DMS53 treated with DMSO at 0.1 percent for 48 hours (cell line): ENCODE measurements around the gene IDH3B.
"Not testable (repeated sequence)": the region's sequence is repeated elsewhere in the genome, so short reads cannot be mapped to it uniquely, and the experiment has no call there.

Source experiments
- DNase-seq: peaks from one replicate; lab custom pipeline; 2025; ENCODE audit not compliant: unreplicated experiment; lab: John Stamatoyannopoulos, UW

The IDH3B gene

GRCh38 chr20:2695206-2695983, 31.4 kb upstream of the IDH3B start:
- no peak for DNase-seq

DNA sequence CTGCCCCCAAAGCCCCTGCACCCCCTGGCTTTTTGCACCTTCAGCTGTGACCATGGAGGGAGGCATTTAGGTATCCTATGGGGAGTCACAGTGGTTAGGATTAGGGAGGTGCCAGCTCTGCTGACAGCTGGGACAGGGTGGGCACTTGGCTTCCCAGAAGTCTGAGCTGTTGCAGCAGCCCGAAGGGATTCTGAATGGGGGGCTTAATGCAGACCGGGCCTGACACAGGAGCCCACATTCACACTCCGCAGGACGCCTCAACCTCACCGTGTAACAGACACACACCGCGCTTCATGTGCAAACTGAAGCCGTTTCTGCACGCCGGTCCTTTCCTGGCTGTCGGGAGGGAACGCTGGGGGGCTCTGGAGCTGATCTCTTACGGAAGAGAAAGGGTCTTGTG, 30.5 kb upstream of the IDH3B start:
- no peak for DNase-seq

- no peak for DNase-seq
These were observed 30.0 kb upstream of the IDH3B start for GRCh38 chr20:2694008-2694471.

GRCh38 chr20:2693286-2694007, 29.4 kb upstream of the IDH3B start:
- no peak for DNase-seq

DNA sequence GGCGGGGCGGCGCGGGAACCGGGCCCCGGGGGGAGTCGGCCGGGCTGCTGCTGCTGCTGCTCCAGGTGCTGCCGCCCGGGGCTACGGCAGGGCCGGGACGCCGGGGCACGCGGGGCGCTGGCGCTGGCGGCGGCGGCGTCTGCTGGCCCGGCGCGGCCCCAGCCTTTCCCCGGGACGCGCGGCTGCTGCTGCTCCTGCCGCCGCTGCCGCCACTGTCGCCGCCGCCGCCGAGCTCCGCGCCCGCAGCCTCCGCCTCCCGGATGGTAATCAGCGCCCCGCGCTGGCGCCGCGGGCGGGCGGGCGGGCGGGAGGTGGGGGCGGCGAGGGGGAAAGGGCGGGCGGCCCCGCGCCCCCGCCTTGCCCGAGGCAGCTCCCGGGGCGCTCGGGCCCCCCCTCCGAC, 28.9 kb upstream of the IDH3B start:
- DNase-seq, result no peak

DNA sequence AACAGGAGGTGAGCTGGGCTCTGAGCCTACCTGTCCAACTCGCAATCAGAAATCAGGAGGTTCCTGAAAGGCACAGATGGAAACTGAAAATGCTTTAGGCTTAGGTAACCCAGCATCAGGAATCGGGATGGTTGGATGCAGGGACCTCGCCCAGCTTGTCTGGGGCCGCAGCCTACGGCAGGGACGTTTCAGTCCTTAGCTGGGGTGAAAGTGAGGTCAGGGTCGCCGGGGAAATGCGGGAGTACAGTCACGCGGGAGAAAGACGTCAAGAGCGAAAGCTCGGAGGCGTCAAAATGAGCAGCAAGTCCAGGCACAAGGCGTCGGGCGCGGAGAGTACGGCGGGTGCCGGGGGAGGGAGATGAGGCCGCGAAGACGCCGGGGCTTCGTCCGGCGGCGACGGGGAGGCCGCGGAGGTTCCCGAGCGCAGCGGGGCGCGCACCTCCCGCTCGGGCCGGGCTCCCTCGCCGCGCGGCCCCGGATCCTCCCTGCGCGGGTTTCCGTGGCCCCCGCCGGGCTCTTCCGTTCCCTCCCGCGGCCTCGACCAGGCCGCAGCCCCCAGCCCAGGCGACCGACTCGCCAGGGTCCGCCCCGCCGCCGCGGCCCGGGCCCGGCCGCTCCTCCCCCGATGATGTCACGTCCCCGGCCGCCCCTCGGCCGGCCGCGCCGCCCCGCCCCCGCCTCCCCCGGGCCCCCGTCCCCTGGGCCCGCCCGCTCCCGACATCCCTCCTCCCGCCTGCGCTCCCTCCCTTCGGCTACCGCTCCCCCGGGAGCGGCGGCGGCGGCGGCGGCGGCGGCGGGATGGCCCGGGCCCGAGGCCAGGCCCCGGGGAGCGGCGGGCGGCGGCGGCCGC, 28.2 kb upstream of the IDH3B start, which contains the start of gene EBF4:
Gene EBF4, plus strand, starts transcription at position 745 of the 850 bp plus-strand sequence. CDS start 866 bp downstream, outside the sequence.
- DNase-seq, result peak; percentile 25

DNA sequence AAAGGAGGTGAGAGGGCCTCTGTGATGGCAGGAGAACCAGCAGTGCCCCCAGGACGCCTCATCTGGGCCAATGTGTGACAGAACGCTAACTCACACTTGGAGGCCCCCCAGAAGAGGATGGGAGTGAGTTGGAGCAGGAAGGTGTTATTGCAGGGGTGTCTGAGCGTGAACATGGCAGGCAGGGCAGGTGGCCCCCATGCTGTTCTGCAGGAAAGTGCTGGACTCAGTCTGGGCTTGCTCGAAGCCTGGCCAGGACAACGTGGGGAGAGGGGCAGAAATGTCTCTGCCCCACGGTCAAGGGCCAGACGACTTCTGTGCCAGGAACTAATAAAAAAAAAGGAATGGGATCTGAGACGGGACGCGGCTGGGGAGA, 27.6 kb upstream of the IDH3B start:
- DNase-seq, result no peak

GRCh38 chr20:2691127-2691526, 27.1 kb upstream of the IDH3B start:
- DNase-seq, result no peak

DNA sequence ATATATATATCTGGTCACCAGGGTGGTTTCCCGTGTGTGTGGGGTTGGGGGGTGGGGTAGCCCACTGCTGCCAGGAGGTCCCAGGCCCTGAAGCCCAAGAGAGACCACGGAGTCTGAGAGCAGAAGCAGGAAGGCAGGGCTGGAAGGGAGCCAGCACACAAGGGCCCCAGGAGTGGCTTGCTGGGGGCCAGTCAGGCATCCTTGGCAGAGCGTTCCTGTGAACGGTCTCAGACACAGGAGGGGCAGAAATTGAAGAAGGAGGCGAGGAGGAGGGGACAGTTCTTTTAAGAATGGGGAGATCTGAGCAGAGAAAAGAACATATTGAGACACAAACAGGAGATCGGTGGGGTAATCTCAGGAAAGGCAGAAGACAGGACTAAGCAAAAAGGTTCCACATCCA, 26.7 kb upstream of the IDH3B start:
- no peak for DNase-seq

- no peak for DNase-seq
These were observed 26.2 kb upstream of the IDH3B start for GRCh38 chr20:2690213-2690612.

DNA sequence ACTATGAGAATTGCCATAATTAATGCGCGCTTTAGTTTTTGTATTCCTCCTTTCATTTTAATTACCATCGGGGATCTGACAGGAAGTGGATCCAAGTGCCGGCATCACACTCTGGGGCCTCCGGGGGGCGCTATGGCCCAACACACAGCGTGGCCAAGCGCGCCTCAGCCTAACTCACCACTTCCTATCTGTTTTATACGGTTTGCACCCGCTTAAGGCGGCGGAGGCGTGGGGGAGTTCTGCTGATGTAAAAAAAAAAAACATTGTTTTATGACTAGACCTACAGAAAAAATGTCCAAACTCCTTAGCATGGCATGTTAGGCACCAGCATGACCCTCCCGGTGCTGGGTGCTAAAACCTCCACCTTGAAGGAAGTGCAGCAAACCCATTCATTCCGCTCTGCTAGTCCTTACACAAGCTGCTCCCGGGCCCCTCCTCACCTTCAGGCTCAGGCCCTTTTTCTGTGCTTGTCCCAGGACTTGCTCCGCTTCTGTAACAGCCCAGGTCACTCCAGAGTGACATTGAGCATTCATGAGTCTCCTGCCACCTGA, 24.1 kb upstream of the IDH3B start:
- DNase-seq, result peak; percentile 65

DNA sequence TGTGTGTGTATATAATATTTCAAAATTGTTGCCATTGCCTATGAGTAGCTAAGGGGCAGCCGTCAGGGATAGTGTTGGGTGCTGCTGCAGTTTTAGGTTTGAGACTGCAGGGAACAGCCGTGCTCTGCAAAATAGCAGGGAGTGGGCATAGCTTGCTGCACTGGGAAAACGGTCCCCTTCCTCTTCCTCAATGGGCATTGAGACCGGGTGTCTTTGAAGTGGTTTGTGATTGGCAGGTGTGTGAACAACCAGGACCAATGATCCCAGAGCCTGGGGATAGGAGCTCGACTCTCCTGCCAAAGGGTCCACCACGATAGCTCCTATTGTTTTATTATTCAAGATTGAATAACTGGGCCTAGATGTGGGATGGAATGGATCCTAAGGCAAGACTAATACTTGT, 23.5 kb upstream of the IDH3B start:
- no peak for DNase-seq

DNA sequence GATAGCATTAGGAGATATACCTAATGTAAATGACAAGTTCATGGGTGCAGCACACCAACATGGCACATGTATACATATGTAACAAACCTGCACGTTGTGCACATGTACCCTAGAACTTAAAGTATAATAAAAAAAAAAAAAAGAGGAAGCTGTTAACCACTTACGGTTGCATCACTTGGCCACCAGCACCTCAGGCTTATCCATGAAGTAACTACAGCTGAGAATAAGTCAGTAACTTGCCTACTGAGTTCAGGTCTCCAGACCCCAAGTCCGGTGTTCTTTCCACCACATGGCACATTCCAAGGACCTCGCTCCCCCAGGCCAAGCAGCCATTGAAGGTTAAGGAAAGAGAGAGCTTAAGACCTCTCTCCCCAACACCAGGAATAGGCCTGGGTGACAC, 20.8 kb upstream of the IDH3B start:
- not testable (repeated sequence) for DNase-seq

DNA sequence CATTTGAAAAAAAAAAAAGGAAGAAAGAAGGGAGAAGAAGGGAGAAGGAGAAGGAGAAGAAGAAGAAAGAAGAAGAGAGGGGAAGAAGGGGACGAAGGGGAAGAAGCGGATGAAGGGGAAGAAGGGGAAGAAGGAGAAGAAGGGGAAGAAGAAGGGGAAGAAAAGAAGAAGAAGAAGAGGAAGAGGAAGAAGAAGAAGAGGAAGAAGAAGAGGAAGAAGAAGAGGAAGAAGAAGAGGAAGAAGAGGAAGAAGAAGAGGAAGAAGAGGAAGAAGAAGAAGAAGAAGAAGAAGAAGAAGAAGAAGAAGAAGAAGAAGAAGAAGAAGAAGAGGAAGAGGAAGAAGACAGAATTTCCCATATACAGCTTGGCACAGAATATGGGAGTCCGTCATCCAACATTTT, 18.0 kb upstream of the IDH3B start:
- DNase-seq, result not testable (repeated sequence)

- no peak for DNase-seq
These were observed 16.0 kb upstream of the IDH3B start for GRCh38 chr20:2680046-2680445.

DNA sequence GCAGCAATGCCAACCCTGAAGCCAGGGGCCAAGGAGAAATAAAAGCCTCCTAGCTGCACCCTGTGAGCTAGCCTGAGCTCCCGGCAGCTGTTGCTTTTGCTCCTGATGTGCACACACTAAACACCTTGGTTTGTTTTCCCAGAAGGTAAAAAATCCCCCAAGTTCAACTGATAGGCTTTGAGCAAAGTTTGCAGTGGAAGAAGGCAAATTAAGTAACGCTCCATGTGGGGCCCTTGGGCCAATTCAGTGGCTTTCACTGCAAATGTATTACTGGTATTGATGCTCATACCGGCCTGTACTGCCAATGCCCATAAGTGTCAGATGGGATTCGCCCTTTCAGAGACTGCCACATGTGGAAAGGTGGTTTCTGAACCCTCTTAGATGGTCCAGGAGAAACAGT, 9.4 kb upstream of the IDH3B start:
- no peak for DNase-seq

DNA sequence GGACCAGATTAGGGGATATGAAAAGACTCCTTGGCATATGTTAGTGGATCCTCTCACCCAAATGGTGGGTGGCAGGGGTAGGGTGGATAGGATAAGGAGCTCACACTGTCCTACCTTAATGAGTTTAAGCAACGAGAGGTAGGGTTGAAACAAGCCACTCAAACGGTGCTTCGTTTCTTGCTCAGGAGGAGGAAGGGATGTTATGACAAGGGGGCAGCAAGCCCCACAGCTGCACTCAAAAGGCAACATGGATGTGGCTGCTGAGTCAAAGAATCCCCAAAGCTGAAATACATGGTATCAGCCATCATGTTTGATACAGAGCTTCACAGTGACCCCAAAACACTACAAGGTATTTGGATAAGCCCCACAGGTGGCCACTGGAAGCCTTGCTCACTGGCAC, 8.4 kb upstream of the IDH3B start:
- no peak for DNase-seq

DNA sequence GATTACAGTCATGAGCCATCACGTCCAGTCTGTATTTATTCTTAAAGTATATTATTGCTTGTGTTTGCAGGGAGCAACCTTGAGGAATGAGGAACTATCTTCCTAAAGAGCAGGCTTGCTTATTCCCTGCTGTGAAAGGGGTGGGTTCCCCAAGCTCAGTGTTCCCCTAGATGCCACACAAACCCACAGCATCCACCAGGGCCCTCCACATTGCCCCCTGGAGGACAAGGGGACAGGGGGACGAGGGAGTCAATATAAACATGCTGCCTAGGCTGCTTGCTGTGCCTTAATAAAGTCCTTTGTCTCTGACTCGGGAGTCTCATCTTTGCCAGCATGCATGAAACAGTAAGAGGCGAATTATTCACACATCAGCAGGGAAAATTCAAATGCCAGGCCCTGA, 8.0 kb upstream of the IDH3B start:
- no peak for DNase-seq

- no peak for DNase-seq
These were observed 591 bp downstream of the IDH3B start for GRCh38 chr20:2663364-2663886.

GRCh38 chr20:2659547-2659946, 4.5 kb downstream of the IDH3B start:
- DNase-seq, result no peak
